Testis (tissue), 2 donors: ENCODE measurements around the gene CDH13.

Experiments
- POLR2A ChIP-seq: fragments of 450-650 bp; IDR thresholded peaks from one replicate; pipeline ENCODE4 v1.6.1; 2017; ENCODE audit warnings: antibody characterized with exemption, mild to moderate bottlenecking, moderate library complexity
- TF ChIP-seq, protein P1 (sequence below), 3 experiments: fragments of 450-650 bp in 2 of 3; fragments of 200-600 bp in 1 of 3; sonication (generic) in 1 of 3; IDR thresholded peaks; one replicate each; pipeline ENCODE4 v1.5.1; 2016 to 2019; ENCODE audit warnings: antibody characterized with exemption in 3 of 3, mild to moderate bottlenecking in 2 of 3, moderate library complexity in 1 of 3

- TF ChIP-seq, protein P1, sequence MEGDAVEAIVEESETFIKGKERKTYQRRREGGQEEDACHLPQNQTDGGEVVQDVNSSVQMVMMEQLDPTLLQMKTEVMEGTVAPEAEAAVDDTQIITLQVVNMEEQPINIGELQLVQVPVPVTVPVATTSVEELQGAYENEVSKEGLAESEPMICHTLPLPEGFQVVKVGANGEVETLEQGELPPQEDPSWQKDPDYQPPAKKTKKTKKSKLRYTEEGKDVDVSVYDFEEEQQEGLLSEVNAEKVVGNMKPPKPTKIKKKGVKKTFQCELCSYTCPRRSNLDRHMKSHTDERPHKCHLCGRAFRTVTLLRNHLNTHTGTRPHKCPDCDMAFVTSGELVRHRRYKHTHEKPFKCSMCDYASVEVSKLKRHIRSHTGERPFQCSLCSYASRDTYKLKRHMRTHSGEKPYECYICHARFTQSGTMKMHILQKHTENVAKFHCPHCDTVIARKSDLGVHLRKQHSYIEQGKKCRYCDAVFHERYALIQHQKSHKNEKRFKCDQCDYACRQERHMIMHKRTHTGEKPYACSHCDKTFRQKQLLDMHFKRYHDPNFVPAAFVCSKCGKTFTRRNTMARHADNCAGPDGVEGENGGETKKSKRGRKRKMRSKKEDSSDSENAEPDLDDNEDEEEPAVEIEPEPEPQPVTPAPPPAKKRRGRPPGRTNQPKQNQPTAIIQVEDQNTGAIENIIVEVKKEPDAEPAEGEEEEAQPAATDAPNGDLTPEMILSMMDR (IDR thresholded peaks at IDR 0.05) = no peak
- no peak for TF ChIP-seq POLR2A
Measured at GRCh38 chr16:82788919-82789318, 162.2 kb downstream of the CDH13 start.
